ENCODE measurements around the gene CNTD1.

Gene CNTD1

GRCh38 chr17:42798383-42799380, at the start of gene CNTD1, which contains the start of gene COA3:
CNTD1 (plus strand) TSS chr17:42798861; CDS start chr17:42799068, 207 bp downstream.
COA3 (minus strand) TSS chr17:42798704; CDS start chr17:42798681, 23 bp downstream.
- Histone ChIP-seq H3K79me2 (ENCODE audit: insufficient read depth, low read length) (peaks cover 20% of the 10 kb centered on the region), H3K9me2 (replicated peaks; ENCODE audit: low read depth, low read length) (no peaks in the 10 kb centered on the region), H3K9me3 (ENCODE audit: insufficient read depth, low read depth, low read length) (no peaks in the 10 kb centered on the region), H2AFZ (ENCODE audit: low read length) (peak within 1 kb of the TSS; percentile 85), H3K36me3 (ENCODE audit: insufficient read depth, low read length) (no peaks in the 10 kb centered on the region), H3K27me3 (ENCODE audit: insufficient read depth, low read length, poor library complexity, severe bottlenecking) (no peaks in the 10 kb centered on the region), H3K4me1 (ENCODE audit: insufficient read depth, low read length, poor library complexity, severe bottlenecking) (peaks cover 12% of the 10 kb centered on the region), H3K4me2 (ENCODE audit: low read depth, low read length, poor library complexity, severe bottlenecking) (peak within 1 kb of the TSS; percentile 97), H3K4me3 (ENCODE audit: low read length, poor library complexity, severe bottlenecking) (peak within 1 kb of the TSS; percentile 88), H3F3A (ENCODE audit: low read depth) (no peaks in the 10 kb centered on the region), H4K20me1 (ENCODE audit: insufficient read depth, low read length, poor library complexity, severe bottlenecking) (no peaks in the 10 kb centered on the region), H3K9ac (ENCODE audit: low read depth, low read length, poor library complexity, severe bottlenecking) (peak within 1 kb of the TSS; percentile 88)
- no peak for TF ChIP-seq CTCF (conservative IDR thresholded peaks at IDR 0.05; ENCODE audit: low read length)
- TF ChIP-seq EZH2phosphoT487 (IDR thresholded peaks at IDR 0.05; ENCODE audit: borderline replicate concordance) = no peak

GRCh38 chr17:42748908-42749798, 49.5 kb upstream of the CNTD1 start:
- Histone ChIP-seq H3K9ac (ENCODE audit: low read depth, low read length, poor library complexity, severe bottlenecking) (no peak overlapping the region), H2AFZ (ENCODE audit: low read length) (no peak overlapping the region), H3K79me2 (ENCODE audit: insufficient read depth, low read length) (peaks cover 4% of the 10 kb centered on the region; the same call in 1 of the 2 replicates), H3F3A (ENCODE audit: low read depth) (no peaks in the 10 kb centered on the region), H3K4me1 (ENCODE audit: insufficient read depth, low read length, poor library complexity, severe bottlenecking) (peaks cover 5% of the 10 kb centered on the region), H3K9me3 (ENCODE audit: insufficient read depth, low read depth, low read length) (no peaks in the 10 kb centered on the region), H3K27me3 (ENCODE audit: insufficient read depth, low read length, poor library complexity, severe bottlenecking) (no peaks in the 10 kb centered on the region), H3K36me3 (ENCODE audit: insufficient read depth, low read length) (no peaks in the 10 kb centered on the region), H4K20me1 (ENCODE audit: insufficient read depth, low read length, poor library complexity, severe bottlenecking) (no peaks in the 10 kb centered on the region), H3K4me3 (ENCODE audit: low read length, poor library complexity, severe bottlenecking) (no peak overlapping the region), H3K9me2 (replicated peaks; ENCODE audit: low read depth, low read length) (no peaks in the 10 kb centered on the region), H3K4me2 (ENCODE audit: low read depth, low read length, poor library complexity, severe bottlenecking) (no peak overlapping the region)
- TF ChIP-seq EZH2phosphoT487 (IDR thresholded peaks at IDR 0.05; ENCODE audit: borderline replicate concordance) = no peak
- no peak for TF ChIP-seq CTCF (conservative IDR thresholded peaks at IDR 0.05; ENCODE audit: low read length)

GRCh38 chr17:42750739-42751344, 47.8 kb upstream of the CNTD1 start:
- H3K4me2 ChIP-seq (ENCODE audit: low read depth, low read length, poor library complexity, severe bottlenecking) = no peak overlapping the region
- no peak overlapping the region for H3K4me3 ChIP-seq (ENCODE audit: low read length, poor library complexity, severe bottlenecking)
- no peaks in the 10 kb centered on the region for H3K9me3 ChIP-seq (ENCODE audit: insufficient read depth, low read depth, low read length)
- H3K4me1 ChIP-seq (ENCODE audit: insufficient read depth, low read length, poor library complexity, severe bottlenecking) = no peaks in the 10 kb centered on the region
- H3F3A ChIP-seq (ENCODE audit: low read depth) = no peaks in the 10 kb centered on the region
- H4K20me1 ChIP-seq (ENCODE audit: insufficient read depth, low read length, poor library complexity, severe bottlenecking) = no peaks in the 10 kb centered on the region
- no peak overlapping the region for H3K9ac ChIP-seq (ENCODE audit: low read depth, low read length, poor library complexity, severe bottlenecking)
- no peak for TF ChIP-seq CTCF (conservative IDR thresholded peaks at IDR 0.05; ENCODE audit: low read length)
- no peak for TF ChIP-seq EZH2phosphoT487 (IDR thresholded peaks at IDR 0.05; ENCODE audit: borderline replicate concordance)
- no peaks in the 10 kb centered on the region for H3K79me2 ChIP-seq (ENCODE audit: insufficient read depth, low read length)
- H2AFZ ChIP-seq (ENCODE audit: low read length) = no peak overlapping the region
- no peaks in the 10 kb centered on the region for H3K36me3 ChIP-seq (ENCODE audit: insufficient read depth, low read length)
- no peaks in the 10 kb centered on the region for H3K9me2 ChIP-seq (replicated peaks; ENCODE audit: low read depth, low read length)
- no peaks in the 10 kb centered on the region for H3K27me3 ChIP-seq (ENCODE audit: insufficient read depth, low read length, poor library complexity, severe bottlenecking)

Measured in Loucy (cell line).